HepG2 (cell line): ENCODE measurements around the gene SRBD1. TPM values are rescaled to one million over a fixed set of nuclear protein-coding genes. Genes with fewer than 3 reads are reported as not detected.

Experiments
- BHLHE40 ChIP-seq: IDR thresholded peaks from 2 replicates; pipeline ENCODE4 v1.6.1; 2011; ENCODE audit warnings: low read length, improper control_type of control experiment
- CBX2 ChIP-seq, 2 experiments: fragments of 200-600 bp in 1 of 2; sonication (generic); formaldehyde crosslinking in 1 of 2; IDR thresholded peaks; 2 replicates each; pipeline versions ENCODE4 v1.7.0 to v1.8.1; 2018 to 2022; ENCODE audit warnings: low read depth in 2 of 2, low read length in 1 of 2, mild to moderate bottlenecking in 1 of 2, missing genetic modification reagents in 1 of 2
- FOXK1 ChIP-seq: sonication (generic); formaldehyde crosslinking; IDR thresholded peaks from 2 replicates; pipeline ENCODE4 v1.4.0; 2020; ENCODE audit warnings: low read depth, missing genetic modification reagents, borderline replicate concordance
- HOXD1 ChIP-seq: sonication (generic); formaldehyde crosslinking; IDR thresholded peaks from 2 replicates; pipeline ENCODE4 v1.5.0; 2020; ENCODE audit warnings: missing genetic modification reagents
- JDP2 ChIP-seq: sonication (generic); formaldehyde crosslinking; IDR thresholded peaks from 2 replicates; pipeline ENCODE4 v1.8.1; 2022; ENCODE audit warnings: missing genetic modification reagents, borderline replicate concordance
- PHF20 ChIP-seq: sonication (generic); formaldehyde crosslinking; IDR thresholded peaks from 2 replicates; pipeline ENCODE4 v1.5.0; 2020; ENCODE audit warnings: mild to moderate bottlenecking, missing genetic modification reagents
- RBFOX2 ChIP-seq: fragments of 200-400 bp; formaldehyde crosslinking; IDR thresholded peaks from 2 replicates; pipeline ENCODE4 v1.6.1; 2017; ENCODE audit warnings: low read depth, mild to moderate bottlenecking, low read length
- SMAD9 ChIP-seq: sonication (generic); formaldehyde crosslinking; IDR thresholded peaks from 2 replicates; pipeline ENCODE4 v1.5.1; 2020; ENCODE audit warnings: mild to moderate bottlenecking, missing genetic modification reagents
- SMARCC2 ChIP-seq: fragments of 450-650 bp; IDR thresholded peaks from 2 replicates; pipeline ENCODE4 v1.6.1; 2017; ENCODE audit warnings: antibody characterized with exemption, mild to moderate bottlenecking
- TBX3 ChIP-seq: fragments of 450-650 bp; IDR thresholded peaks from 2 replicates; pipeline ENCODE4 v1.6.1; 2017; ENCODE audit warnings: antibody characterized with exemption, mild to moderate bottlenecking, inconsistent platforms, borderline replicate concordance
- TCF7L2 ChIP-seq: IDR thresholded peaks from 2 replicates; pipeline ENCODE4 v1.6.1; 2011; ENCODE audit warnings: mild to moderate bottlenecking, low read depth, low read length, moderate library complexity
- ZNF431 ChIP-seq: sonication (generic); formaldehyde crosslinking; IDR thresholded peaks from 2 replicates; pipeline ENCODE4 v1.9.0; 2022; ENCODE audit warnings: missing genetic modification reagents, low read depth, mild to moderate bottlenecking, borderline replicate concordance
- ZNF543 ChIP-seq: sonication (generic); formaldehyde crosslinking; IDR thresholded peaks from 2 replicates; pipeline ENCODE4 v1.4.0; 2020; ENCODE audit warnings: mild to moderate bottlenecking, missing genetic modification reagents
- ZNF678 ChIP-seq: sonication (generic); formaldehyde crosslinking; IDR thresholded peaks from 2 replicates; pipeline ENCODE4 v1.4.0; 2020; ENCODE audit warnings: mild to moderate bottlenecking, missing genetic modification reagents
- ZNF776 ChIP-seq: sonication (generic); formaldehyde crosslinking; IDR thresholded peaks from 2 replicates; pipeline ENCODE4 v1.4.0; 2020; ENCODE audit warnings: mild to moderate bottlenecking, missing genetic modification reagents
- ZNF841 ChIP-seq: sonication (generic); formaldehyde crosslinking; IDR thresholded peaks from 2 replicates; pipeline ENCODE4 v1.8.1; 2023; ENCODE audit warnings: missing genetic modification reagents, borderline replicate concordance
- polyA plus RNA-seq, 8 experiments: library from polyadenylated mRNA; depleted of rRNA in 3 of 8; stranded (reverse) in 7 of 8; unstranded in 1 of 8; fragments of >200 nt; fragmentation: Illumina TruSeq in 4 of 8; extraction: Trizol in 4 of 8; gene quantifications; 2 replicates each; pipeline versions ENCODE4 v1.2.1 to v1.2.3, GENCODE V29; 2011 to 2016; ENCODE audit warnings: low read depth in 4 of 8, missing spikeins in 1 of 8, mixed read lengths in 1 of 8; ENCODE audit not compliant: insufficient read depth in 1 of 8
- total RNA-seq, 5 experiments: library from RNA; depleted of rRNA; stranded (reverse); fragments of >200 nt; fragmentation: Illumina TruSeq; extraction: Trizol; gene quantifications; 2 replicates each; pipeline ENCODE4 v1.2.3, GENCODE V29; 2016; ENCODE audit warnings: low read depth in 1 of 5
- TF ChIP-seq, protein P1 (sequence below): sonication (generic); formaldehyde crosslinking; IDR thresholded peaks from 2 replicates; pipeline ENCODE4 v1.5.0; 2020; ENCODE audit warnings: mild to moderate bottlenecking, missing genetic modification reagents, borderline replicate concordance
- TF ChIP-seq, protein P2 (sequence below): sonication (generic); formaldehyde crosslinking; IDR thresholded peaks from 2 replicates; pipeline ENCODE4 v1.8.1; 2023; ENCODE audit warnings: mild to moderate bottlenecking, missing genetic modification reagents
- TF ChIP-seq, protein P3 (sequence below): sonication (generic); formaldehyde crosslinking; IDR thresholded peaks from 2 replicates; pipeline ENCODE4 v1.5.0; 2020; ENCODE audit warnings: missing genetic modification reagents
- TF ChIP-seq, protein P4 (sequence below): sonication (generic); formaldehyde crosslinking; IDR thresholded peaks from 2 replicates; pipeline ENCODE4 v1.4.0; 2020; ENCODE audit warnings: missing genetic modification reagents, mild to moderate bottlenecking, borderline replicate concordance

Gene SRBD1
- total and polyA plus RNA-seq, 2 of the 13 experiments (the other 11 are each of a cell fraction or from before 2014, with no cell fraction given) = 3.2 to 23.9 TPM

DNA sequence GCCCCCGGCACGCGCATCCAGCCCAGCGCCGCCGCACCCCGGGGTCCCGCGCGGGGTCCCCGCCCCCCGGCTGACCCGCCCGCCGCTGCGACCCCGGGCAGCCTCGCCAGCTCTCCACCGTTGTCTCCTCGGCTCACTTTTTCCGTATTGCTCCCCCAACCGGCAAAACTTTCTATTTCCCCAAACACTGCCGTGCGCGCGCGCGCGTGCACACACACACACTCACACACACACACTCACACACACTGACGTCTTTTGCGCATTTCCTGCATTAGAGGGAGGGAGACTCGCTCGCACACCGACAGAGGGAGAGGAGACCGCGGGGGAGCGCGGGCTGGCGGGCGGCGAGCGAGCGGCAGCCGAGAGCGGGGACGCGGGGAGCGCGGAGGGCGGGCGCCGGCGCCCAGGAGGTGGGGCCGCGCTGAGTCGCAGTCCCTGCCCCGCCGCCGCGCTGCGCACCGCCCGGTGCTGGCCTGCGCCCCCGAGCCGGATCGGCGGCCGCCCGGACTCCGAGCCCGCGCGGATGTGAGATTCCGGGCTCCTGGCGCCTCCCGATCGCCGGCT lies 39.9 kb upstream of the SRBD1 start (continued):
- TF ChIP-seq FOXK1 (CRISPR knock-in tag) (peak; percentile 62; the same call in 1 of the 2 replicates), ZNF841 (peak; percentile 77; the same call in 1 of the 2 replicates), TBX3 (no peak), TCF7L2 (no peak), RBFOX2 (peak; percentile 58; the same call in 1 of the 2 replicates), ZNF776 (0 out of 2 replicates have a peak, but pooled peaks have one; percentile 48), SMAD9 (CRISPR knock-in tag) (no peak), ZNF431 (CRISPR knock-in tag) (0 out of 2 replicates have a peak, but pooled peaks have one; percentile 84), BHLHE40 (peak; percentile 62), ZNF543 (CRISPR knock-in tag) (no peak), CBX2 (IDR thresholded peaks at IDR 0.05; ENCODE audit: low read depth, low read length) (no peak), CBX2 (CRISPR knock-in tag; IDR thresholded peaks at IDR 0.05; ENCODE audit: low read depth) (no peak), PHF20 (CRISPR knock-in tag) (no peak), HOXD1 (CRISPR knock-in tag) (peak; percentile 70; the same call in 1 of the 2 replicates), SMARCC2 (no peak), ZNF678 (CRISPR knock-in tag) (no peak), JDP2 (CRISPR knock-in tag) (peak; percentile 45; the same call in 1 of the 2 replicates)
- TF ChIP-seq, protein P1, sequence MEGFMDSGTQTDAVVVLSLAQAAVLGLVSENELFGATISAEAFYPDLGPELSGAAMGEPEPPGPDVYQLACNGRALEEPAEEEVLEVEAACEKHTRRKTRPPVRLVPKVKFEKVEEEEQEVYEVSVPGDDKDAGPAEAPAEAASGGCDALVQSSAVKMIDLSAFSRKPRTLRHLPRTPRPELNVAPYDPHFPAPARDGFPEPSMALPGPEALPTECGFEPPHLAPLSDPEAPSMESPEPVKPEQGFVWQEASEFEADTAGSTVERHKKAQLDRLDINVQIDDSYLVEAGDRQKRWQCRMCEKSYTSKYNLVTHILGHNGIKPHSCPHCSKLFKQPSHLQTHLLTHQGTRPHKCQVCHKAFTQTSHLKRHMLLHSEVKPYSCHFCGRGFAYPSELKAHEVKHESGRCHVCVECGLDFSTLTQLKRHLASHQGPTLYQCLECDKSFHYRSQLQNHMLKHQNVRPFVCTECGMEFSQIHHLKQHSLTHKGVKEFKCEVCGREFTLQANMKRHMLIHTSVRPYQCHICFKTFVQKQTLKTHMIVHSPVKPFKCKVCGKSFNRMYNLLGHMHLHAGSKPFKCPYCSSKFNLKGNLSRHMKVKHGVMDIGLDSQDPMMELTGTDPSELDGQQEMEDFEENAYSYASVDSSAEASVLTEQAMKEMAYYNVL = no peak
- TF ChIP-seq, protein P2, sequence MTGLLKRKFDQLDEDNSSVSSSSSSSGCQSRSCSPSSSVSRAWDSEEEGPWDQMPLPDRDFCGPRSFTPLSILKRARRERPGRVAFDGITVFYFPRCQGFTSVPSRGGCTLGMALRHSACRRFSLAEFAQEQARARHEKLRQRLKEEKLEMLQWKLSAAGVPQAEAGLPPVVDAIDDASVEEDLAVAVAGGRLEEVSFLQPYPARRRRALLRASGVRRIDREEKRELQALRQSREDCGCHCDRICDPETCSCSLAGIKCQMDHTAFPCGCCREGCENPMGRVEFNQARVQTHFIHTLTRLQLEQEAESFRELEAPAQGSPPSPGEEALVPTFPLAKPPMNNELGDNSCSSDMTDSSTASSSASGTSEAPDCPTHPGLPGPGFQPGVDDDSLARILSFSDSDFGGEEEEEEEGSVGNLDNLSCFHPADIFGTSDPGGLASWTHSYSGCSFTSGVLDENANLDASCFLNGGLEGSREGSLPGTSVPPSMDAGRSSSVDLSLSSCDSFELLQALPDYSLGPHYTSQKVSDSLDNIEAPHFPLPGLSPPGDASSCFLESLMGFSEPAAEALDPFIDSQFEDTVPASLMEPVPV (CRISPR knock-in tag) = no peak; the same call in 1 of the 2 replicates
- TF ChIP-seq, protein P3, sequence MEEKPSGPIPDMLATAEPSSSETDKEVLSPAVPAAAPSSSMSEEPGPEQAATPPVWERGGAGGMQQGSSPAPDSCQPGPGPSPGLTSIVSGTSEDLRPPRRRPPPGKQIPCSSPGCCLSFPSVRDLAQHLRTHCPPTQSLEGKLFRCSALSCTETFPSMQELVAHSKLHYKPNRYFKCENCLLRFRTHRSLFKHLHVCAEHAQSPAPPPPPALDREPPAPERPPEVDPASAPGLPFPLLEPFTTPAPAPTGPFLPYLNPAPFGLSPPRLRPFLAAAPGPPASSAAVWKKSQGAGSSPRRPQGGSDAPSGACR (CRISPR knock-in tag) = no peak
- TF ChIP-seq, protein P4, sequence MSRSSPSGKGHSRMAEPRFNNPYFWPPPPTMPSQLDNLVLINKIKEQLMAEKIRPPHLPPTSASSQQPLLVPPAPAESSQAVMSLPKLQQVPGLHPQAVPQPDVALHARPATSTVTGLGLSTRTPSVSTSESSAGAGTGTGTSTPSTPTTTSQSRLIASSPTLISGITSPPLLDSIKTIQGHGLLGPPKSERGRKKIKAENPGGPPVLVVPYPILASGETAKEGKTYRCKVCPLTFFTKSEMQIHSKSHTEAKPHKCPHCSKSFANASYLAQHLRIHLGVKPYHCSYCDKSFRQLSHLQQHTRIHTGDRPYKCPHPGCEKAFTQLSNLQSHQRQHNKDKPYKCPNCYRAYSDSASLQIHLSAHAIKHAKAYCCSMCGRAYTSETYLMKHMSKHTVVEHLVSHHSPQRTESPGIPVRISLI (CRISPR knock-in tag) = no peak
